Epithelial cell of esophagus (primary cell): ENCODE data around the gene SEMA4B.
A peak's percentile ranks its signal among the peaks of the same experiment; 100 is the strongest.

Experiments used
- DNase-seq: peaks from one replicate; pipeline ENCODE4 v3.0.0; 2010; ENCODE audit warnings: low read depth
- H3K4me3 ChIP-seq: 2 replicates; pipeline ENCODE4 v1.5.1; 2011; ENCODE audit warnings: mild to moderate bottlenecking, low read length, control low read depth
- TF ChIP-seq, protein P1 (sequence below): IDR thresholded peaks from 2 replicates; pipeline ENCODE4 v1.5.1; 2011; ENCODE audit warnings: low read depth, mild to moderate bottlenecking, low read length, control low read depth, inconsistent platforms; ENCODE audit not compliant: insufficient read depth; ENCODE audit errors: missing control alignments

The SEMA4B gene

DNA sequence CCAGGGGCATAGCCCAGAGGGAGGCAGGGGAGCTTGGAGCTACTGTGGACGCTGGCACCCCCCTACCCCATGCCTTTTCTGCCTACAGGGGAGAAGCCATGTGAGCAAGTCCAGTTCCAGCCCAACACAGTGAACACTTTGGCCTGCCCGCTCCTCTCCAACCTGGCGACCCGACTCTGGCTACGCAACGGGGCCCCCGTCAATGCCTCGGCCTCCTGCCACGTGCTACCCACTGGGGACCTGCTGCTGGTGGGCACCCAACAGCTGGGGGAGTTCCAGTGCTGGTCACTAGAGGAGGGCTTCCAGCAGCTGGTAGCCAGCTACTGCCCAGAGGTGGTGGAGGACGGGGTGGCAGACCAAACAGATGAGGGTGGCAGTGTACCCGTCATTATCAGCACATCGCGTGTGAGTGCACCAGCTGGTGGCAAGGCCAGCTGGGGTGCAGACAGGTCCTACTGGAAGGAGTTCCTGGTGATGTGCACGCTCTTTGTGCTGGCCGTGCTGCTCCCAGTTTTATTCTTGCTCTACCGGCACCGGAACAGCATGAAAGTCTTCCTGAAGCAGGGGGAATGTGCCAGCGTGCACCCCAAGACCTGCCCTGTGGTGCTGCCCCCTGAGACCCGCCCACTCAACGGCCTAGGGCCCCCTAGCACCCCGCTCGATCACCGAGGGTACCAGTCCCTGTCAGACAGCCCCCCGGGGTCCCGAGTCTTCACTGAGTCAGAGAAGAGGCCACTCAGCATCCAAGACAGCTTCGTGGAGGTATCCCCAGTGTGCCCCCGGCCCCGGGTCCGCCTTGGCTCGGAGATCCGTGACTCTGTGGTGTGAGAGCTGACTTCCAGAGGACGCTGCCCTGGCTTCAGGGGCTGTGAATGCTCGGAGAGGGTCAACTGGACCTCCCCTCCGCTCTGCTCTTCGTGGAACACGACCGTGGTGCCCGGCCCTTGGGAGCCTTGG is 27.0 kb downstream of the SEMA4B start:
- no peak for DNase-seq
- H3K4me3 ChIP-seq: no peak overlapping the region
- TF ChIP-seq, protein P1, sequence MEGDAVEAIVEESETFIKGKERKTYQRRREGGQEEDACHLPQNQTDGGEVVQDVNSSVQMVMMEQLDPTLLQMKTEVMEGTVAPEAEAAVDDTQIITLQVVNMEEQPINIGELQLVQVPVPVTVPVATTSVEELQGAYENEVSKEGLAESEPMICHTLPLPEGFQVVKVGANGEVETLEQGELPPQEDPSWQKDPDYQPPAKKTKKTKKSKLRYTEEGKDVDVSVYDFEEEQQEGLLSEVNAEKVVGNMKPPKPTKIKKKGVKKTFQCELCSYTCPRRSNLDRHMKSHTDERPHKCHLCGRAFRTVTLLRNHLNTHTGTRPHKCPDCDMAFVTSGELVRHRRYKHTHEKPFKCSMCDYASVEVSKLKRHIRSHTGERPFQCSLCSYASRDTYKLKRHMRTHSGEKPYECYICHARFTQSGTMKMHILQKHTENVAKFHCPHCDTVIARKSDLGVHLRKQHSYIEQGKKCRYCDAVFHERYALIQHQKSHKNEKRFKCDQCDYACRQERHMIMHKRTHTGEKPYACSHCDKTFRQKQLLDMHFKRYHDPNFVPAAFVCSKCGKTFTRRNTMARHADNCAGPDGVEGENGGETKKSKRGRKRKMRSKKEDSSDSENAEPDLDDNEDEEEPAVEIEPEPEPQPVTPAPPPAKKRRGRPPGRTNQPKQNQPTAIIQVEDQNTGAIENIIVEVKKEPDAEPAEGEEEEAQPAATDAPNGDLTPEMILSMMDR: no peak

DNA sequence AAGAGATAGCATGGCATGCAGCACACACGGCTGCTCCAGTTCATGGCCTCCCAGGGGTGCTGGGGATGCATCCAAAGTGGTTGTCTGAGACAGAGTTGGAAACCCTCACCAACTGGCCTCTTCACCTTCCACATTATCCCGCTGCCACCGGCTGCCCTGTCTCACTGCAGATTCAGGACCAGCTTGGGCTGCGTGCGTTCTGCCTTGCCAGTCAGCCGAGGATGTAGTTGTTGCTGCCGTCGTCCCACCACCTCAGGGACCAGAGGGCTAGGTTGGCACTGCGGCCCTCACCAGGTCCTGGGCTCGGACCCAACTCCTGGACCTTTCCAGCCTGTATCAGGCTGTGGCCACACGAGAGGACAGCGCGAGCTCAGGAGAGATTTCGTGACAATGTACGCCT is 27.8 kb downstream of the SEMA4B start:
- DNase-seq: no peak
- no peak overlapping the region for H3K4me3 ChIP-seq
- TF ChIP-seq, protein P1: no peak

- TF ChIP-seq, protein P1: no peak
- H3K4me3 ChIP-seq: no peak overlapping the region
- DNase-seq: no peak
These were observed 29.0 kb downstream of the SEMA4B start for GRCh38 chr15:90230071-90230494.

GRCh38 chr15:90230610-90231009 is 29.5 kb downstream of the SEMA4B start:
- TF ChIP-seq, protein P1: no peak
- no peak overlapping the region for H3K4me3 ChIP-seq
- DNase-seq: no peak

GRCh38 chr15:90231028-90232017 is 30.2 kb downstream of the SEMA4B start:
- no peak overlapping the region for H3K4me3 ChIP-seq
- DNase-seq: peak; percentile 30
- TF ChIP-seq, protein P1: no peak

GRCh38 chr15:90232196-90232595 is 31.1 kb downstream of the SEMA4B start:
- peak; percentile 55 for DNase-seq
- TF ChIP-seq, protein P1: no peak
- H3K4me3 ChIP-seq: no peak overlapping the region
